Measurements from ENCODE around the gene ART3.
A peak's percentile ranks its signal among the peaks of the same experiment; 100 is the strongest.
"Not testable (repeated sequence)": the region's sequence is repeated elsewhere in the genome, so short reads cannot be mapped to it uniquely, and the experiment has no call there.

The ART3 gene, protein sequence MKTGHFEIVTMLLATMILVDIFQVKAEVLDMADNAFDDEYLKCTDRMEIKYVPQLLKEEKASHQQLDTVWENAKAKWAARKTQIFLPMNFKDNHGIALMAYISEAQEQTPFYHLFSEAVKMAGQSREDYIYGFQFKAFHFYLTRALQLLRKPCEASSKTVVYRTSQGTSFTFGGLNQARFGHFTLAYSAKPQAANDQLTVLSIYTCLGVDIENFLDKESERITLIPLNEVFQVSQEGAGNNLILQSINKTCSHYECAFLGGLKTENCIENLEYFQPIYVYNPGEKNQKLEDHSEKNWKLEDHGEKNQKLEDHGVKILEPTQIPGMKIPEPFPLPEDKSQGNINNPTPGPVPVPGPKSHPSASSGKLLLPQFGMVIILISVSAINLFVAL

DNA sequence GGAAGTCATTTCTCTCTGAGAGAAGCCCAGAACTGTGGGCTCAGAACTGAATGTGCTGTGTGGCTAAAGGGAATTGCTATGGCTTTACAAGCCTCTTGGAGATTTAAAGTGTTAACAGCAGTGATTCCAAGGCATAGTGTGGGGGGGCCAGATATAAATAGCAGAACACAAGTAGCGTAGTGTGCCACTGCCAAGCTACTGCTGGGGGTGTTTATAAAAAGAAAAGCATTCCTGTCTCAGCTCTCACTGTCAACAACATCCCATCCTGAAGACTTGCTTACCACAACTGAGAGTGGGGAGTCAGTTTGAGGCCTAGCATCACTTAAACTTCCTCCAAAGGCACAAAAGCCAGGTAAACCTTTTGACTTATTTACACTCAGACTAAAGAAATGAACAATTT lies at the start of gene ART3:
Gene ART3, plus strand, starts transcription at position 242 of the 400 bp plus-strand sequence. CDS start 1,181 bp downstream, outside the sequence.
- no peak for DNase-seq

DNA sequence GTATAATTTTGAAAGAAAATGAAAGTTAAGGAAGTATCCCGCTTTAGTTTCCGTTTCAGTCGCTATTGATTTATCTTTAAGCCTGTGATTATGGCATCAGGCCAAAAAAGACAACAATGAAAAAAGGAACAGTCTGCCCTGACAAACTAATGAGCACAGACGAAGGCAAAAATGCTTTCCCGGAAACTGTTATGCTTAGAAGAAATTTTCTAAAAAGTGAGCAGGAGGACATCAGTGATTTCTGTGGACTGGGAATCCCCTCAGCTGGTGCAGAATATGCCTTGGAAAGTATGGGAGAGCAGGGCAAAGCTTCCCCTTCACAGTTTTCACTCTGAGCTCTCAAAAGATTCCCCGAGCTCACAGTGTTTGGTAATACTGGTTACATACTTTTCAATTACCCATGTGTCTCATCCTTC lies 46.2 kb upstream of the ART3 start:
- peak; percentile 58 for DNase-seq

DNA sequence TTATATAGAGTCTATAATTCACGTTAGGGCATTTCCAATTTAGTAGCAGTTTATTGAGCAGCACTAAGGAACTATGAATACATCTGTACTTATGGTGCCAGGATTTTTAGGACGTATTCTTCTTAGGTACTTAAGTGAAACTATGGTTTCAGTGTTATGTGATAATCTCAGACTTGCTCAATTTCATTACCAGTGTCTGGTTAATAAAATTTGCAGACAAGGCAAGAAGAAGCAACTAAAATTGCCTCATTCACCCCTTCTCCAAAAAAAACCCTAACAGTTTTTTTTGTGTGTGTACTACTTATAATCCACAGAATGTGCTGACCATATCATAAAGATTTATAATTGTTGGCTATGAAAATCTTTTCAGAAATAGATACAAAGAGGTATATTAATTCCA lies 45.2 kb upstream of the ART3 start:
- no peak for DNase-seq

DNA sequence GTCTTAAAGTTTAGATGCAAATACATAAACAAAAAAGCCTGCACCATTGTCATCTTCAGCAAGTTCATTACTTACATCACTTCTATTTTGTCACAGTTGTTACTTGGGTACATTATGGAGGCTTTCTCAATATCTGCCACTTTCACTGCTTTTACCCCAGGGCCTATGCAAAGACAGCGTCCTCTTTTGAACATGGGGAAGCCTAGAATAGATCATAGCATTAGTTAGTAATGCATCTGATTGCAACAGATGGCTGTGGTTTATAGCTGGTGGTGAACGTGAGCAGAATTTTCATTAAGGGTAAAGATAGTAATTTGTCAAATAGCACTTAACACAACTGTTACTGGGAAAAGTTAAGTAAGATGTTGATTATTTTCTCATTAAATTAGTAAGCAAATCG lies 39.4 kb upstream of the ART3 start:
- no peak for DNase-seq

DNA sequence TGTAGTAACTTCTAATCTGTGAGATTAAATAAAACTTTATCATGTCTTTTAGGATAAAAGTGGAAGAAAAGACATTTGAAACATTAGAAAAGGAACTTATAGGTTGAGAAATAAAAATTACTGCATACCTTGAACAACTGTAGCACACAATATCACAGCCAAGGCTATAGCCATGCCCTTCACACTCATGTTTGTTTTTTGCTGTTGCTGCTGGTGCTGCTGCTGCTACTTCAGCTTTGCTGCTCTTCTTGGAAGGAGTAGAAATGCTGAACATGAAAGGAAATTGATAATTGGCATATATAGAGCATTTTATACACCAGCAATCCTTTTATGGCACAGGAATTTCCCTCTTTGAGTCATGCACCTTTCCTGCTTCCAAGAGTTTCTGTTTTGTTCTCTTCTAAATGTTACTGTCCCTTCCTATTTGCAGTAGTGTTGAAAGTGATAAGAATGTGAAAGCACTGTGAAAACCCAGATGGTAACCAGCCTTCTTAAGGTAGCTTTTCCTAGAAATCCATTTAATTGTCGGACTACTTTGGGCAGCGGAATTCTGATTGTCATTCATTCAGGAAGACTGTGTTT lies 38.6 kb upstream of the ART3 start, which contains the start of gene CXCL11:
Gene CXCL11, minus strand, starts transcription at position 272 of the 582 bp plus-strand sequence. Its CDS starts 83 bp downstream, at position 189.
- no peak for DNase-seq

DNA sequence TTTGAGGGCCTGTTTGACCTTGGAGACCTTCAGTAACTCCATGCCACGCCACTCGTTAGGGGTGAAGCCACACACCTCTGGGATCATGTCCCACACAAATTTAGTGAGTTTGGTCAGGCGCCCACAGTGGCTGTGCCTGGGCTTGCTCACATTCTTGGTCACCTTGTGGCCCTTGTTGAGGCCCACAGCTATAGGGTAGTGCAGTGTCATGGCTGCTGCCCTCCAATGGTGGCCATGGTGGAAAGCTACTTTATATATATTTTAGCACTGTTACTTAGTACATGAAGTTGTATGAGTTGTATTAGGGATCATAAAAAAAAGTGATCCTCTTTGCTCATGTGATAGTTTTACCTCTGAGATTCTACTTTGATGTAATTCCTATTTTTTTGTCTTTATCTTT lies 37.7 kb upstream of the ART3 start:
- no peak for DNase-seq

DNA sequence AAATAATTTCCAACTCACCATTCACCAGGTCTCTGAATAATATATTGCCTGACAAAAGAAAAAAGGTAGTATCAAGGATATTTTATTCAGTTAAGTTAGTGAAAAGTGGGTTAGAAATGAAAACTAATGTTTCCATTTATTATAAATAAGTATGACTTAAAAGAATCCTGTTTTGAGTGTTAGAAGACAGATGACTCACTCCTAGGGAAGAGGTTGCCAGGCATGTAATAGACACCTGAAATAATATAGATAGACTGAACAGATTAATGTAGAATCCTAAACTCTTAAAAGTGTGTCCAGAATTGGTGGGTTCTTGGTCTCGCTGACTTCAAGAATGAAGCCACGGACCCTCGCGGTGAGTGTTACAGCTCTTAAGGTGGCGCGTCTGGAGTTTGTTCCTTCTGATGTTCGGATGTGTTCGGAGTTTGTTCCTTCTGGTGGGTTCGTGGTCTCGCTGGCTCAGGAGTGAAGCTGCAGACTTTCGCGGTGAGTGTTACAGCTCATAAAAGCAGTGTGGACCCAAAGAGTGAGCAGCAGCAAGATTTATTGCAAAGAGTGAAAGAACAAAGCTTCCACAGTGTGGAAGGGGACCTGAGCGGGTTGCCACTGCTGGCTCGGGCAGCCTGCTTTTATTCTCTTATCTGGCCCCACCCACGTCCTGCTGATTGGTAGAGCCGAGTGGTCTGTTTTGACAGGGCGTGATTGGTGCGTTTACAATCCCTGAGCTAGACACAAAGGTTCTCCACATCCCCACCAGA lies 32.1 kb upstream of the ART3 start:
- not testable (repeated sequence) for DNase-seq

DNA sequence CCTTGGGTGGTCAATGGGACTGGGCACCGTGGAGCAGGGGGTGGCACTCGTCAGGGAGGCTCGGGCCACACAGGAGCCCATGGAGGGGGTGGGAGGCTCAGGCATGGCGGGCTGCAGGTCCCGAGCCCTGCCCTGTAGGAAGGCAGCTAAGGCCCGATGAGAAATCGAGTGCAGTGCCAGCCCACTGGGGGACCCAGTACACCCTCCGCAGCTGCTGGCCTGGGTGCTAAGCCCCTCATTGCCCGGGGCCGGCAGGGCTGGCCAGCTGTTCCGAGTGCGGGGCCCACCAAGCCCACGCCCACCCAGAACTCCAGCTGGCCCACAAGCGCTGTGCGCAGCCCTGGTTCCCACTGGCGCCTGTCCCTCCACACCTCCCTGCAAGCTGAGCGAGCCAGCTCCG lies 31.2 kb upstream of the ART3 start:
- DNase-seq, result not testable (repeated sequence)

DNA sequence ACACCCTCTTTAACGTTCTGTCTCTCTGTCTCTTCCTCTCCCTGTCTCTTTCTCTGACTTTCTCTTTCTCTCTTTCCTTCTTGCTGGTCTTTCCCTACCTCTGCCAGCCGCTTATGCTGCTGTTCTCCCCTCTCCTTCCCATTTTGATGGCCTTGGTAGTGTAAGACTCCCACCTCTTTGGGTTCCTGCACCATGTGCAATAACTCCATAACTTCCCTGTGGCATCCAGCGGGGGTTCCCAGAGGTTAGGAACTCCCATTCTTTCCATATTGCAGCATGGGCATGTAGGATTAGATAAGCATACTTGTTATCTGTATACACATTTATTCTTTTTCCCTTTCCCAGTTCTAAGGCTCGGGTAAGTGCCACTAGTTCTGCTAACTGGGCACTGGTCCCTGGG lies 29.8 kb upstream of the ART3 start:
- not testable (repeated sequence) for DNase-seq

DNA sequence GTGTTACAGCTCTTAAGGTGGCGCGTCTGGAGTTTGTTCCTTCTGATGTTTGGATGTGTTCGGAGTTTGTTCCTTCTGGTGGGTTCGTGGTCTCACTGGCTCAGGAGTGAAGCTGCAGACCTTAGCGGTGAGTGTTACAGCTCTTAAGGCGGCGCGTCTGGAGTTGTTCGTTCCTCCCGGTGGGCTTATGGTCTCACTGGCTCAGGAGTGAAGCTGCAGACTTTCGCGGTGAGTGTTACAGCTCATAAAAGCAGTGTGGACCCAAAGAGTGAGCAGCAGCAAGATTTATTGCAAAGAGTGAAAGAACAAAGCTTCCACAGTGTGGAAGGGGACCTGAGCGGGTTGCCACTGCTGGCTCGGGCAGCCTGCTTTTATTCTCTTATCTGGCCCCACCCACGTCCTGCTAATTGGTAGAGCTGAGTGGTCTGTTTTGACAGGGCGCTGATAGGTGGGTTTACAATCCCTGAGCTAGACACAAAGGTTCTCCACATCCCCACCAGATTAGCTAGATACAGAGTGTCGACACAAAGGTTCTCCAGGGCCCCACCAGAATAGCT lies 24.6 kb upstream of the ART3 start:
- not testable (repeated sequence) for DNase-seq

DNA sequence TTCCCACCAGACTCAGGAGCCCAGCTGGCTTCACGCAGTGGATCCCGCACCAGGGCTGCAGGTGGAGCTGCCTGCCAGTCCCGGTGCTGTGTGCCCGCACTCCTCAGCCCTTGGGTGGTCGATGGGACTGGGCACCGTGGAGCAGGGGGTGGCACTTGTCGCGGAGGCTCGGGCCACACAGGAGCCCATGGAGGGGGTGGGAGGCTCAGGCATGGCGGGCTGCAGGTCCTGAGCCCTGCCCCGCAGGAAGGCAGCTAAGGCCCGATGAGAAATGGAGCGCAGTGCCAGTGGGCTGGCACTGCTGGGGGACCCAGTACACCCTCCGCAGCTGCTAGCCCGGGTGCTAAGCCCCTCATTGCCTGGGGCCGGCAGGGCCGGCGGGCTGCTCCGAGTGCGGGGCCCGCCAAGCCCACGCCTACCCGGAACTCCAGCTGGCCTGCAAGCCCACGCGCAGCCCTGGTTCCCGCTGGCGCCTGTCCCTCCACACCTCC lies 23.9 kb upstream of the ART3 start:
- DNase-seq, result not testable (repeated sequence)

DNA sequence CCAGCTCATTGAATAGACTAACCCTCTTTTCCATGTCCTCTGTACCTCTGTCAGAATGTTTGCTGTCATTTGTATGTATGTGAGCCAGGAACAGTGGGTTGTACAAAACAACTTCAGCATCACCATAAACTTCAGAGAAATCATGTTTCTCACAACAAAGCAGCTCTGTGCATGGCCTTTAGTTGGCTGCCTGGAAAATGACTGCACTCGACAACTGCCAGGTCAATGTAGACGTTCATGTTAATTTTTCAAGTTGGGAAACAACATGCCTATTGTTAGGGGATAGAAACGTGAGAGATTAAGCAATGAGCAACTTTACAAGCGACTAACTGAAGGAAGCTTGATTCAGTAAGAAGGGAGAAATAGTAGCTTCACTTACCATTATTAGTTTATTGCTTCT lies 20.8 kb upstream of the ART3 start:
- DNase-seq, result no peak

DNA sequence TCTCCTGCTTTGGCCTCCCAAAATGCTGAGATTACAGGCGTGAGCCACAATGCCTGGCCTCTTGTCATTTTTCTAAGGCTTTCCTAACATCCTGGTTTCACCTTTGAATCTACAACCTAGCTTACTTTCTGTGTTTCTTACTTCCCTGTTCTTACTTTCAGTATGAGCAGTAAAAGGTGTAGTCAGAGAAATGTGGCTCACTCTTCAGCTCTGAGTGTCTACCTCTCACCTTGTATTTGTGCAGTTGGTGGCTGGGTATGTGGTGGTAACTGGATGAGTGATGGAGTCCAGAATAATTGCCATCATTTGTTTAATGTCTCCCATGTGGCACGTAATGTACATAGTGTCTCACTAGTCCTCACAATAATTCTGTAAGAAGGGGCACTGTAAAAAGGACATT lies 19.5 kb upstream of the ART3 start:
- DNase-seq, result peak; percentile 47

DNA sequence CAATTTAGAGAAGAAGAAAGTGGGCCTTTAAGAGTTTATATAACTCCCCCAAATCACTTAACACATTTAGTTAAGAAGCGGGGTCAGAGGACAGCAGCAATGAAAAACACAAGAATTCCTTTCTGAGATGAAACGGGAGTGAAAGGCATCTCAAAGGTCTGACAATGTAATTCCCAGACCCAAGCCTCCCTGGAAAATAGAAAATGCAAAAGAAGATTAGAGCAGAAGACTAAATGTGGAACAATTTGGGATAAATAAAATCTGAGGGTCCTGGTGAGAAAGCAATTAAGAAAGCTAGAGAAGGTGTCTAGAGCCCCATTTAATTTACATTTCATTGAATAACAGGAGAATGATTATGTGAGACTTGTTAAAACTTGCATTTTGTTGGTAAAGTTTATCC lies 19.1 kb upstream of the ART3 start:
- DNase-seq, result no peak

DNA sequence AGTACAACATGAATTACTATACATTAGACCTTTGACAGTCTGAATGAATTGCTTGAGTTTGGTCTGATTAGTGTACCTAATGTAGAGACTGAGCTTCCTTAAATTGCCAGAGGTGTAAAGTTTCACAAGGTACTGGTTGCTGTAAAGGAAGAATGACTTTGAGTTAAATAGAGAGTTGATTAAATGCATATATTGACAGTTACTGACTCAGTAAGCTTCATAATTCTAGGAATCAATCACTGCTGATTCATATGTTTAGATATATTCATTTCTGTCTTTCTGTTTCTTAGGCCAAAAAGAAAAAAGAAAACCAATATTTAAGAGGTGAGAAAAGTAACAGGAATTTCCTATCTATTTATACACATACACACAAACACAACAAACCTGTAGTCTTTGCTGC lies 16.2 kb upstream of the ART3 start:
- no peak for DNase-seq

DNA sequence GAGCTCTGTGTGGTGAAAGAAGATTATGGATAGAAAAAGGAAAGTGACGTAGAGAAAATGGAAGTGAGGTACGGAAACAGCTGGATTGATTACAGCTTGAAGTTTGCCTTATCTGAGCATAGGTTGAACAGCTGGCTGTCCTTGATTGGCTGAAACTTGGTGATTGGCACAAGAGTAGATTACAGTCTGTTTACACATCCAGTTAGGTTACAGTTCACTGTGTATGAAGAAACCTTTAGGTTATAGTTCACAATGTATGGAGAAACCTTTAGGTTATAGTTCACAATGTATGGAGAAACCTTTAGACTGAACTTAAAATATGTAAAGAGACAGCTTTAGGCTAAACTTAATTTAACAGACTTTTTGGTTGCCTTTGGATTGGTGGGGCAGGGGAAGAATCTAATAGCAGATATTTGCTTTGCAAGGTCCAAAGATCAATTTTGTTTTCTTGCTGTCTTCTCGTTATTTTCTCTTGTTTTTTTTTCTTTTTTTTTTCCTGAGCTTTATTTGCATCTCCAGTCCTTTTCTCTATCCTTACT lies 15.6 kb upstream of the ART3 start:
- no peak for DNase-seq

DNA sequence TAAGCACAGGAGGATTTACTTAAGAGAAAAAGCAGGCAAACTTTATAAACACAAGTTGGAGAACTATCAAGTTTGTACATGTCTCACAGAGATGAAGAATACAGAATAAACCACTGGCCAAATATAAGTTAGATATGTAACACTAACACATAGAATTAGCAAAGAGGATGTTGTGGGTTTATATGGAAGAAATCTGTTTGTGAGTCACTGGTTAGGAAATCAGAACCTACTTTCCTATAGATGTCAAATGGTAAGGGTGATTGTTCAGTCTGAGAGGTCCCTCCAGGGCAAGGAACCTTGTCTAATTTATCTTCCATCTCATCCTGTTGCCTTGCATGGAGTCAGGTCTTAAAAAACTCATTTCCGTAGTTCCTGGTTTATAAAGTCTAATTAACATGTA lies 14.8 kb upstream of the ART3 start:
- no peak for DNase-seq

DNA sequence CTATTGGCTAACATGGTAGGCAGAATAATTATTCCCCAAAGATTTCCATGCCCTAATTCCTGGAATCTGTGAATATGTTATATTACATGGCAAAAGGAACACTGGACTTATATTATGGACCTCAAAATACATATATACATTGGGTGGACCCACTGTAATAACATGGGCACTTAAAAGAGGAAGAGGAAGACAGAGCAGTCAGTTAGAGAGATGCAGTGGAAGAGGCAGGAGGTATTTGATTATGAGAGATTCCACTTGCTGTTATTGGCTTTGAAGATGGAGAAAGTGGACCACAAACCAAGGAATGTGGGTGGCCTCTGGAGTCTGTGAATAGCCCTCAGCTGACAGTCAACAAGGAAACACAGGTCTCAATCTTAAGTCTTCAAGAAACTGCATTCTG lies 14.0 kb upstream of the ART3 start:
- no peak for DNase-seq

DNA sequence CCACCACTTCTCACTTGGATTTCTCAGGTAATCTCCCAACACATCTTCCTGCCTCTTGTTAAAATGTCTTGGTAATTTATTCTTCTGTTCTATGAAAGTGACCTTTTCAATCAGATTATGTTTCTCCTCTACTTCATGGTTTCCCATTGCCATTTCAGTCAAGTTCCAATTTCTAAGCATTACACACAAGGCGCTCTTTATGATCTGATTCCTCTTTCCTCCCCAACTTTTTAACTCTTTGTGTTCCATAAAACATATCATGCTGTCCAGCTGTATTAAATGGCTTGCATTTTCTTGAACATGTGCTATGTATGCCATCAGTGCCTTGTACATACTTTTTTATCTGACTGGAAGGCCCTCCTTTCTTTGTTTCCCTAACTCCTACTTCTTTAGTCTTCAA lies 13.1 kb upstream of the ART3 start:
- no peak for DNase-seq

DNA sequence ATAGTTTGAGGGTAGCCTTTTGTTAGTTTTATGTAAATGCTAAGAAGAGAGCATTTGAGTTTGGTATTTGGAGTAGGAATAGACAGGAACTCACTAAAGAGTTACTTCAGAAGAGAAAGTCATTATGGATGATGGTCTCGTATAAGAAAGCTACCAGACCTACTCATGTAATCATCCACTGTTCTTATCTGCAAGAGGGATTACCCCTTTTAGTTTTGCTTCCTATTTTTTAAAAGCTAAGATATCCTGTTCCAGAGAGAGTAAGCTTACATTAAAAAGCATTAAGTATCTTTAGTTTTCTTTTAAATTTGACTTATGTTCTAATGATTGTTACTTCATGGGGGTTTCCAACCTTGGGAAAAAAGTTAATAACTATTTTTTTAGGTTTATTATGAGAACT lies 12.5 kb upstream of the ART3 start:
- no peak for DNase-seq

DNA sequence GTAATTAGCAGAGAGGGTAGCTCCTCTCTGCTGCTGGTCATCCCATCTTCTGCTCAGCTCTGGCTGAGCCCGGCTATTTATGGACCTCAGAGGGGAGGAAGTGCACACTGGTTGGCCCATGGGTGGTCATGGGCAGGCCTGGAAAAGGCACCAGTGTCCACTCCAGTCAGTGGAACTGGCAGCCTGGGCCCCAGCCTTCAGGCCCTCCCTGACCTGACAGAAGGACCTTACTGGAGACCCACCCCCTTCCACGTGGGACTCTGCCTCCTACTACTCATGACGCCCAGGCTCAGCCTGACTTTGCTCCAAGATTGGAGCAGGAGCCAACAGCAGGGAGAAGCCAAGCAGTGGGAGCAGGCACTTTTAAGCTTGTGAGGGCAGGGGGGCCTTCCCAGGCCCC lies 8.0 kb upstream of the ART3 start:
- DNase-seq, result no peak

DNA sequence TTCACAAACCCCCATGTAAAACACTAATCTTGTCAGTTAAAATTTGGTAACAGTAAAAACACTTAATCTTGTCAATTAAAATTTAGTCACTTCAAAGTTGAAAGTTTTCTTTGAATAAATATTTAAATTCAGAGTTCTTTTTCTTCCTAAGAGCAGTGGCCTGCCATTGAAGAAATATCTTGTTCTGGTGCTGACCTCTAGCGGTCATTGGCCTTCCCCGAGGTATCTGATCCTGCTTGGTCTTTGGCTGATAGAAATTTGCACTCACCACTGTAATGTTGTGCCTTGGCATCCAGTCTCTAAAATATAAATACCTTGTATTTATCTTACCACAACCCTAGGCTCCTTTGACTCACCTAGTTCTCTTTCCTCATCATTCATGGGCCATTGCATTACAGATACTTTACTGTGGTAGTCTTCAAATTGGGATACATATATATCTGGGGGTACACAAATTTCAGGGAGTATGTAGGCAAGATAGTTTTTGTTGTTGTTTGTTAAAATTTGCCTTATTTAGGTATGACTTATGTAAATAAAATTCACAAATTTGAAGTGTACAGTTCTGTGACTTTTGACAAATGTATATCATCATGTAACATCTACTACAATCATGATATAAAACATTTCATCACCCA lies 6.7 kb upstream of the ART3 start:
- peak; percentile 59 for DNase-seq

DNA sequence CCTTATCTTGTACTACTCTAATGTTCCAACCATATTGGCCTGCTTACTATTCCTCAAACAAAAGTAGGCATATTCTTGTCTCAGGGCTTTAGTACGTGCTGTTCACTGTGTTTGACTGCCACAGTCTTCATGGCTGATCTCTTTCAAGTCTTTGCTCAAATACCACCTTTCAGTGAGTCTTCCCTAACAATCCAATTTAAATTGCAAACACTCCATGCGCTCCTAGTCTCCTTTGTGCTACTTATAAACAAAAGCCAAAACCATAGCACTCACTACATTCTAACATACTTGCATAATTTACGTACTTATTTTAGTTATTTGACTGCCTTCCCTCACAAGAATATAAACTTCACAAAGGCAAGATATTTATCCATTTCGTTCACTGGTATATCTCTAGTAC lies 1.7 kb upstream of the ART3 start:
- DNase-seq, result no peak
